C4-2B (cell line): ENCODE measurements around the gene KIF22.

Experiments
- CTCF ChIP-seq: fragments of 450-650 bp; conservative IDR thresholded peaks from 2 replicates; pipeline ENCODE4 v1.5.1; 2017; ENCODE audit warnings: mild to moderate bottlenecking
- ZFX ChIP-seq: fragments of 450-650 bp; IDR thresholded peaks from 2 replicates; pipeline ENCODE4 v1.6.1; 2017

- TF ChIP-seq CTCF (no peak), ZFX (no peak)
Measured at GRCh38 chr16:29811170-29811895, 20.8 kb downstream of the KIF22 start.
